Astrocyte (in vitro differentiated cells and primary cell): ENCODE results near the gene MMP23B.

Experiments used
- CTCF ChIP-seq: IDR thresholded peaks from 2 replicates; pipeline ENCODE4 v1.5.1; 2011; ENCODE audit warnings: low read depth, mild to moderate bottlenecking, inconsistent platforms, low read length, moderate library complexity; ENCODE audit not compliant: insufficient read depth
- EZH2 ChIP-seq: IDR thresholded peaks from 2 replicates; pipeline ENCODE4 v1.6.1; 2012; ENCODE audit warnings: mild to moderate bottlenecking, low read length, inconsistent platforms; ENCODE audit not compliant: insufficient read depth

DNA sequence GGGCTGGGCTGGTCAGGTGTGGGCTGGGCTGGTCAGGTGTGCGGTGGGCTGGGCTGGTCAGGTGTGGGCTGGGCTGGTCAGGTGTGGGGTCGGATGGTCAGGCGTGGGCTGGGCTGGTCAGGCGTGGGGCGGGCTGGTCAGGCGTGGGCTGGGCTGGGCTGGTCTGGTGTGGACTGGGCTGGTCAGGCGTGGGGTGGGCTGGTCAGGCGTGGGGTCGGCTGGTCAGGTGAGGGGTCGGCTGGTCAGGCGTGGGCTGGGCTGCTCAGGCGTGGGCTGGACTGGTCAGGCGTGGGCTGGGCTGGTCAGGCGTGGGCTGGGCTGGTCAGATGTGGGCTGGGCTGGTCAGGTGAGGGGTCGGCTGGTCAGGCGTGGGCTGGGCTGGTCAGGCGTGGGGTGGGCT, 26.2 kb upstream of the MMP23B start:
- TF ChIP-seq EZH2 (no peak), CTCF (no peak)
